GM06990 (cell line): ENCODE measurements around the gene LUC7L3.
"Not testable (repeated sequence)": the region's sequence is repeated elsewhere in the genome, so short reads cannot be mapped to it uniquely, and the experiment has no call there.

ENCODE experiments used
- DNase-seq: peaks from one replicate; pipeline ENCODE4 v3.0.0-alpha.2; 2011; ENCODE audit not compliant: insufficient read length; ENCODE audit errors: extremely low read depth
- H3K27me3 ChIP-seq: replicated peaks from 2 replicates; pipeline ENCODE4 v1.6.0; 2011; ENCODE audit warnings: low read length; ENCODE audit not compliant: control insufficient read depth, insufficient read depth
- H3K36me3 ChIP-seq: 2 replicates; pipeline ENCODE4 v1.5.1; 2011; ENCODE audit warnings: low read length; ENCODE audit not compliant: control insufficient read depth, insufficient read depth
- H3K4me3 ChIP-seq: replicated peaks from 2 replicates; pipeline ENCODE4 v1.5.1; 2011; ENCODE audit warnings: low read depth, mild to moderate bottlenecking, control low read depth, low read length
- TF ChIP-seq, protein P1 (sequence below): IDR thresholded peaks from 2 replicates; pipeline ENCODE4 v1.5.1; 2011; ENCODE audit warnings: low read length, control low read depth, mild to moderate bottlenecking, inconsistent platforms; ENCODE audit not compliant: insufficient read depth, poor library complexity, severe bottlenecking

Gene LUC7L3

DNA sequence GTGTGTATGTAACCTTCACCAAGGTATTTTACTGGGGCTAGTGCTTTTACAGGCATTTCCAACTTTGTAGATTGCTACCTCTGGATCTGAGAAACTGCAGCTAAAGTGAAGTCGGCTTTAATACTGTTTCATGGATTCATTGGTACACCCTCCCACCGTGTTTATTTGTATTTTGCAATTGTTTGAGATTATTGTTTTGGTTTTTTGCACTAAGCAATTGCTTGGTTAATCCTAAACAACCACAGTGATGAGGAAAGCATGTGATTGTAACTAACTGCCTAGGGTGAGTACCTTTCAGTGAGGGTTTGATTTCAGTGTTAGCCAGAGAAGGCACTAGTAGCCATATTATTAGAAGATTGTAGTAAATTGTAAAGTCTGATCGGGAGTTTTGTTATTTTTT is 3.3 kb downstream of the LUC7L3 start:
- Histone ChIP-seq H3K27me3 (no peaks in the 10 kb centered on the region), H3K4me3 (no peak overlapping the region), H3K36me3 (no peaks in the 10 kb centered on the region)
- DNase-seq = no peak
- TF ChIP-seq, protein P1, sequence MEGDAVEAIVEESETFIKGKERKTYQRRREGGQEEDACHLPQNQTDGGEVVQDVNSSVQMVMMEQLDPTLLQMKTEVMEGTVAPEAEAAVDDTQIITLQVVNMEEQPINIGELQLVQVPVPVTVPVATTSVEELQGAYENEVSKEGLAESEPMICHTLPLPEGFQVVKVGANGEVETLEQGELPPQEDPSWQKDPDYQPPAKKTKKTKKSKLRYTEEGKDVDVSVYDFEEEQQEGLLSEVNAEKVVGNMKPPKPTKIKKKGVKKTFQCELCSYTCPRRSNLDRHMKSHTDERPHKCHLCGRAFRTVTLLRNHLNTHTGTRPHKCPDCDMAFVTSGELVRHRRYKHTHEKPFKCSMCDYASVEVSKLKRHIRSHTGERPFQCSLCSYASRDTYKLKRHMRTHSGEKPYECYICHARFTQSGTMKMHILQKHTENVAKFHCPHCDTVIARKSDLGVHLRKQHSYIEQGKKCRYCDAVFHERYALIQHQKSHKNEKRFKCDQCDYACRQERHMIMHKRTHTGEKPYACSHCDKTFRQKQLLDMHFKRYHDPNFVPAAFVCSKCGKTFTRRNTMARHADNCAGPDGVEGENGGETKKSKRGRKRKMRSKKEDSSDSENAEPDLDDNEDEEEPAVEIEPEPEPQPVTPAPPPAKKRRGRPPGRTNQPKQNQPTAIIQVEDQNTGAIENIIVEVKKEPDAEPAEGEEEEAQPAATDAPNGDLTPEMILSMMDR = no peak

DNA sequence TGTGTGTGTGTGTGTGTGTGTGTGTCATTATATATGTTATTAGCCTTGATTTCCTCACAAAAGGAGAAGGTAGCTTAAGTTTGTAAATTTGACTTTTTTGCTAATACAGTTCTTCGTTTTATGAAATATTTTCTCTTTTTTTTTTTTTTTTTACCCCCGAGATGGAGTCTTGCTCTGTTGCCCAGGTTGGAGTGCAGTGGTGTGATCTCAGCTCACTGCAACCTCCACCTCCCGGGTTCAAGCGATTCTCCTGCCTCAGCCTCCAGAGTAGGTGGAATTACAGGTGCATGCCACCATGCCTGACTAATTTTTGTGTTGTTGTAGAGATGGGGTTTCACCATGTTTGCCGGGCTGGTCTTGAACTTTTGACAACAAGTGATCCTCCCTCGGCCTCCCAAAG is 5.2 kb downstream of the LUC7L3 start:
- H3K27me3 ChIP-seq, H3K4me3 ChIP-seq, DNase-seq, H3K36me3 ChIP-seq: not testable (repeated sequence)

DNA sequence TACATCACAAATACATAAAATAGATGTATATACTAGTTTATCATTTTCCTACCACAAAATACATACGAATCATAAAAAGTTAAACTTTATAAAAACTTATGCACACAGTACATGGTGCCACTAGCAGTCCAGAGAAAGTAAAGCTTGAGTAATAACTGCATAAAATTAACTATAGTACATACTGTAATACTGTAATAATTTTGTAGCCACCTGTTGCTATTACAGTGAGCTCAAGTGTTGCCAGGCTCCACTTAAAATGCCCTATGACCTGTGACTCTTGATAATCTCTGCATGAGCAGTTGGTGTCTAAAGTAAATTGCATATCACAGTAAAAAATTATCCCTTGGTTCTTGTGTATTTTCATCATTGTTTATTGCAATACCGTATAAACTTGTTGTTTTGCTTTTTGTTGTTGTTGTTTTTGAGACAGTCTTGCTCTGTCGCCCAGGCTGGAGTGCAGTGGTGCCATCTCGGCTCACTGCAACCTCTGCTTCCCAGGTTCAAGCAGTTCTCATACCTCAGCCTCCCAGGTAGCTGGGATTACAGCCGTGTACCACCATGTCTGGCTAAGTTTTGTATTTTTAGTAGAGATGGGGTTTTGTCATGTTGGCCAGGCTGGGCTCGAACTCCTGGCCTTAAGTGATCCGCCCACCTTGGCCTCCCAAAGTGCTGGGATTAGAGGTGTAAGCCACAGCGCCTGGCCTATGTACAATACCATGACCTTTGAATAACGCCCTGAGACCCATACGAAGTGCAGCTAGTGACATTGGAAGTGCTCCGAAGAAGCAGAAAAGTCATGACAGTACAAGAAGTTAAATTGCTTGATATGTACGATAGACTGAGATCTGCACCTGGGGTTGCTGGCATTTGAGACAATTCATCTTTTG is 6.6 kb downstream of the LUC7L3 start:
- H3K36me3 ChIP-seq = peaks cover 2% of the 10 kb centered on the region
- TF ChIP-seq, protein P1 = no peak
- no peaks in the 10 kb centered on the region for H3K27me3 ChIP-seq
- no peak overlapping the region for H3K4me3 ChIP-seq
- no peak for DNase-seq

DNA sequence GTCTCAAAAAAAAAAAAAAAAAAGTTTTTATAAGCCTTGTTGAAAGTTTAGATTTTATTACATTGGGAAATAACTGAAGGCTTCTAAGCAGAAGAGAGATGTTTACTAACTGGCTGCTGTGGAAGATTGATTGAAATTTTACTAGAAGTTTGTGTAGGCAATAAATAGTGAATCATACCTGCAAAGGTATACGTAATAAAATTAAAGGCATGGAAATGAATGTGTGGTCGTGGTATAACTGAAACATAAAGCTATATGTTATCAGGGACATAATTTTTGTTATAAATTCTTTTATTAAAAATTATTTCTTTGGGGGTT is 8.7 kb downstream of the LUC7L3 start:
- no peak for DNase-seq
- TF ChIP-seq, protein P1 = no peak
- no peaks in the 10 kb centered on the region for H3K27me3 ChIP-seq
- H3K4me3 ChIP-seq = no peak overlapping the region
- H3K36me3 ChIP-seq = peaks cover 2% of the 10 kb centered on the region

DNA sequence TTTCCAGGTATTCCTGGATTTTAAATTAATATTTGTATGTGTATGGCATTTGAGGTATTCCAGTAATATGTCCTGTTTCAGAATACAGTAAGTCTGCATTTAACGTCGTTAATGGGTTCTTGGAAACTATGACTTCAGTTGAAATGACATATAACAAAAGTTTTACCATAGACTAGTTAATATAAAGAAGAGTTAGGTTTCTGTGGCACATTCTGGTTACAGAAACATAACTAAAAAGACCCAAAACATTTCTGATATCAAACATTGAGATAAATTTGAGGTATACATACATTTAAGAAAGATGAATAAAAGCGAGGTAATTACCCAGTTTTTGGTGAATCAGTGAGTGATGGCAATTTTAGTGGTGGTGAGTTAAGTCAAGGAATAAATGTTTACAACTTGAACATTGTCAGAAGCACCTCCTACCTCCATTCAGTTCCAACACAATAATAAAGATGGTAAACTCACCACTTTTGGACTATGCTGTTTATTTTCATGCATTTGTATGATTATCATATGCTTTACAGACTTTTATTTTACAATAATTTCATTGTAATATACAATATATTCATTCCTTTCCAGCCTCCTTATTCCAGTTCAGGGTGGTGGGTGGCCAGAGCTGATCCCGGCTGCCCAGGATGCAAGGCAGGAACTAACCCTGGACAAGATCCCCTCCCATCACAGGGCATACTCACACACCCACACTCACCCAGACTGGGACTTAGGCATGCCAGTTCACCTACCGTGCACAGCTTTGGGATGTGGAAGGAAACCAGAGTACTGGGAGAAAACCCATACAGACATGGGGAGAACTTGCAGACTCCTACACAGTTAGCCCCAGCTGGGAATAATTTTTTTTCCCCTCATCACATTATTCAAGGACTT is 9.7 kb downstream of the LUC7L3 start:
- Histone ChIP-seq H3K27me3 (no peaks in the 10 kb centered on the region), H3K36me3 (peaks cover 2% of the 10 kb centered on the region), H3K4me3 (no peak overlapping the region)
- DNase-seq = no peak
- TF ChIP-seq, protein P1 = no peak
